GM19099 (cell line): Measurements from ENCODE around the gene USPL1.

Experiments used
- POLR2A ChIP-seq: IDR thresholded peaks from 3 replicates; pipeline ENCODE4 v1.6.1; 2011; ENCODE audit warnings: low read depth; ENCODE audit not compliant: insufficient read length; ENCODE audit errors: extremely low read depth

Gene USPL1

GRCh38 chr13:30617315-30618185 lies at the start of gene USPL1:
TSS of gene USPL1 (plus strand) at chr13:30617920. CDS start at chr13:30621141, 3,221 bp downstream.
- peak; percentile 89 for TF ChIP-seq POLR2A

DNA sequence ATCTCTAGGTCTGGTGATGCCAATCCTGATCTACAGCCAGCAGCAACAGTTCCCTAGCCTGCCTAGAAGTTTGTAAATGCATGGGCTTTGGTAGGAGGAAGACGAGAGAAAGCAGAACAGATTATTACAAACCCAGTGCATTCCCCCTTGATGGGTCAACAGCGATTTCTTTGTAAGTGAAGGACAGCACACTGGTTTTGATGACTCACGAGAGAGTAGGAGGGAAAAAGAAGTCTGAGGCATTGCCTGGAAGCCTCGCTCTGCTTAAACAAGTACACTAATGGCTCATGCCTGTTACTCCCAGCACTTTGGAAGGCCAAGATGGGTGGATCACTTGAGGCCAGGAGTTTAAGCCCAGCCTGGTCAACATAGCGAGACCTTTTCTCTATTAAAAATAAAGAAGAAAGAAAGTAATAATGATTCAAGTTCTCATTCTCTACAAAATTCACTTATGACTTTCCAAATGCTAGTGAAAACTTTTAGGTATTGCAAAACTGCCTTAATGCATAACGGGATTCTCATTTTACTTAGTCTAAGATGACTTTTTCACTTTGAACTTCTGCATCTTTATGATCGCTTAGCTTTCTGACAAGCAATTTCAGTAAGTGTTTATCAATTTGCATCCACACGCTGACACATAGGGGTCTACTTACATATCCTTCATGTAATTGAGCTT lies 47.7 kb upstream of the USPL1 start:
- no peak for TF ChIP-seq POLR2A

DNA sequence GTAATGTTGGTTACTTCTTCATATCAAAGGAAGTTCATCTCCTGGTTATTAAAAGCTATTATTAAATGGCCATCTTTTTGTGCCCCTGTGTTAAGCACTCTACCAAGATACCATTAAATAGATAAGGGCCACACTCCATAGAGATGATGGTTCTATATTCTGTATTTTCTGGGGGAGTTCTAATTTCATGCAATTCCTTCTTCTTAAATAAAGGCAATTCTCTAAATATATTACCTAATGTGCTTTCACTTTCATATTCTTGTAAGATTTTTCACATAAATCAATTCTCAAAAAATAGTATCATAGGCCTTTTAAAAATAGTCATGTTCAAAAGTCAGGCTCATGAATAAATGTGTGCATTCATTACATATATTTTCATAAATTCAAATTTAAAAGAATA lies 47.0 kb upstream of the USPL1 start:
- no peak for TF ChIP-seq POLR2A

DNA sequence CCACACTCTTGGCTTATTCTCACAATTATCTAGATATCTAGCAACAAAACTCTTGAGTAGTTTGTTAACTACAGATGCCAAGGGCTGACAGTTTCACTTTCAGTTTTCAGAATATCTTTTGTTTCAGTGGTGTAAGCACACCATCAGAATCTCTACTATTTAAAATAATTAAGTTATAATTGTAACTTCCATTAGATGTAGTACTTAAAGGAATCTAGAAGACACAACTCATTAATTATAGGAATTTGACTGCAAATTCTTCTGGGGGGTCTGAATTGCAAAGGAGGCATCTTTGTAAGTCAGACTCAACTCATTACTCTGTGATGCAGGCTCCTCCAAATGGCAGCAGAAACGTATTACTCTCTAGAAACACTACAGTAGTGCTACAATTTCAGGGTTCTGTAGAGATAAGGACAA lies 44.9 kb upstream of the USPL1 start:
- TF ChIP-seq POLR2A: no peak

DNA sequence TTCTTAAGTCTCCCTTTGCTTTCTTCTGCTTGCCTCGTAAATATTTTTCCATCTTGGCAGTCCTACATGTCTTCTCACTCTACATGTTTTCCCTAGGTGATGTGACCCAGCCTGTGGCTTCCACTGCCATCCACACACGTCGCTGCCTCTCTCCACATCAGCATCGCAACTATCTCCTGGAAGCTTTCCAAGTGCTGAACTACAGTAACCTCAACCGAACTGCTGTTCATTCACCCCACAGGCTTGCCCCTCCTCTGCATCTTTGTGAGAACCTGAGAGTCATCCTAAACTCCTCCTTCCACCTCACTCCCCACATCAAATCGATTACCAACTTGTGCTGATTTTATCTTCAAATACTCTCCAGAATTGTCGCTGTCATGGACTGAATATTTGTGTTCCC lies 41.2 kb upstream of the USPL1 start:
- no peak for TF ChIP-seq POLR2A

DNA sequence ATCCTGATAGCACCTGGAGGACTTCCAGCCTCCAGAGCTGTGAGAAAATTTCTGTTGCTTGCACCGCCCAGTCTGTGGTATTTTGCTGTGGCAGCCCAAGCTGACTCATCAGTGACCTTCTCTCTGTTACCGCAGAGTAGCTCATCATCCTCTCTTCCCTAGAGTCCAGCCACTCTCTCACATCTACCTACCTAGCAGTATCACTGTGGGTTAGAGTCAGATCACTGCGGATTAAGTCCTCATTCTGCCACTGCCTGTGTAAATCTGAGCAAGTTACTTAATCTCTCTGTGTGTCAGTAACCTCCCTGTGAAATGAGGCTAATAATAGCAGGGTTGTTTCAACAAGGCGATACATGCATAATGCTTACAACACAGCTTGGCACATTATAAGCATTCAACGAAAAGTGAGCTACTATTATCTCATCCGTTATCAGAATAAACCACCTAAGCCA lies 40.3 kb upstream of the USPL1 start:
- TF ChIP-seq POLR2A: no peak

GRCh38 chr13:30580852-30581502 lies 36.7 kb upstream of the USPL1 start:
- TF ChIP-seq POLR2A: no peak

- no peak for TF ChIP-seq POLR2A
These were observed 36.1 kb upstream of the USPL1 start for GRCh38 chr13:30581582-30581981.

DNA sequence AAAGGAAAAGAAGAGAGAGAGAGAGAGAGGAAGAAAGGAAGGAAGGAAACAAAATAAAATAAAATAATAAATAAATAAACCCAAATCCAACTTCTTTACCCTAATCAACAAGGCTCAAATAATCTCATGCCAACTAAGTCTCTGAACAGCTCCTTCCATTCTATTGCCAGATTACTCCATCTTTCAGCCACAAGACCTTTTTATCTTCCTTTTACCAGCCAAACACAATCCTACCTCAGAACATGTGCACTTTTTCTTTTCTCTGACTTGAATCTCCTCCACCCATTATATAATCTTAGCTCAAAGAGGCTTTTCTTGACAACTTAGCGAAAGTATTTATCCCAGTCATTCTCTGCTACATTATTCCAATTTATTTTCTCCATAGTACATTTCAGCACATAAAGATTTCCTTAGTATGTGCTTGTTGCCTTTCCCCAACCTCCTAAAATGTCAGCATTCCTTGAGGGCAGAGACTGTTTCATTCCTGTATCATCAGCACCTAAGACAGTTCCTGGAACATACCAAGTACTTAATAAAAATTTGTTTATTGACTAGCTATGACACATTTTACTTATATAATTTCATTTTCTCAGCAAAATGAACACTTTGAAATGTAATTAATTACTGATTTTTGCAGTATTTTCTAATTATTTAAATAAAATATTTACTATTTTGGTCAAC lies 33.5 kb upstream of the USPL1 start:
- TF ChIP-seq POLR2A: no peak

DNA sequence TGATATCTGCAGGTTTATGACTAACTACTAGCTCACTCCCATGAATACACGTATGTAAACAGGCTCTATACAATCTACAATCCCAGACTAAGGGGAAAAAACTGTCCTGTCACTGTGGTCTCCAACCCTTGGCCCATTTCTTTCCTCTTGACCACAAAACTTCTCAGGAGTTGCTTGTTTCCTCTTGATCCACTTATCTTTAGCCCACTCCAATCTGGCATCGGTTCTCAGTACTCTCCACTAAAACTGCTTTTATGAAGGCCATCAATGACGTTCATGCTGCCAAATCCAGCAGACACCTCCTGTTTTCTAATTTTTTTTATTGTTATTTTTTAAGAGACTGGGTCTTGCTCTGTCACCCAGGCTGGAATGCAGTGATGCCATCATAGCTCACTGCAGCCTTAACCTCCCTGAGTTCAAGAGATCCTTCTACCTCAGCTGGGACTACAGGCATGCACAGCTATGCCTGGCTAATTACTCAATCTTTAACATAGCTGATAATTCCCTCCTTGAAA lies 31.9 kb upstream of the USPL1 start:
- TF ChIP-seq POLR2A: no peak

- no peak for TF ChIP-seq POLR2A
These were observed 30.5 kb upstream of the USPL1 start for GRCh38 chr13:30587231-30587630.

DNA sequence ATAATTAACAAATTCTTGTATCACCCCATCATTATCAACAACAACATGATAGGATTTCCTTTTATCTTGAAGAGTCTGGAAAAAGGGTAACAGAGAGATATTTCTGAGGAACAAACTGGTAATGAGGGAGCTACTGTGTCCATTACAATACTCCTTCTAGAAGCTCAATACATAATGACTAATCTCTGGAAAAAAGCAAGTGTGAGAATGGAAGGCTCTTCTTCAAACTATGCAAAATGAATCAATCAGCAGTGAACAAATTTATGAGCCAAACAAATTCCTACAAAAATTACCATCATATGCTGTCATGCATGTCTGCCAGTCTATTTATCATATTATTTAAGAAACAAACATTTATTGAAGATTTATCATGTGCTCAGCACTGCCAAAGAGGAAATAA lies 30.0 kb upstream of the USPL1 start:
- TF ChIP-seq POLR2A: no peak

GRCh38 chr13:30593001-30593400 lies 24.7 kb upstream of the USPL1 start:
- TF ChIP-seq POLR2A: no peak

DNA sequence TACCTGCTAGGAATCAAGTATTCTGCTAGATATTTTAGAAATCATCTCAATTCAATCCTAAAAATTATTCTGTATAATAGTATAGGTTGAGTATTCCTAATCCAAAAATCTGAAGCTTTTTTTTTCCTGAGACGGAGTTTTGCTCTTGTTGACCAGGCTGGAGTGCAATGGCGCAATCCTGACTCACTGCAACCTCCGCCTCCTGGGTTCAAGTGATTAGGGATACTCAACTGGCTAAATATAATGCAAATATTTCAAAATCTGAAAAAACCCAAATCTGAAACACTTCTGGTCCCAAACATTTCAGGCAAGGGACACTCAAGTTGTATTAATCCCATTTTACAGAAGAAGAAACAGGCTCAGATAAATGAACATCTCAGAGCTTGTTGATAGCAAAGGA lies 17.2 kb upstream of the USPL1 start:
- no peak for TF ChIP-seq POLR2A

DNA sequence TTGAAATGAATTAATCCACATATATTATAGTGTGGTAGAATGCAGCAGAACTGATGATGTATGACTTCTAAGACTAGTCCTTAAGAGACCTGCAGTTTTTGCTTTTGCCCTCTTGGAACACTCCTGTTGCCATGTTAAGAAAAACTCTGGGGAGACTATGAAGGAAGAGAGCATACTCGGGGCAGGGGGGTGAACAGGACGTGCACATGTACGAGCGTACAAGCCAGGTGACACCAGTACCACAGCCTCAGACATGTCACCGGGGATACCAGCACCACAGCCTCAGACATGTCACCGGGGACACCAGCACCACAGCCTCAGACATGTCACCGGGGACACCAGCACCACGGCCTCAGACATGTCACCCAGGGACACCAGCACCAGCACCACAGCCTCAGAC lies 15.9 kb upstream of the USPL1 start:
- no peak for TF ChIP-seq POLR2A

DNA sequence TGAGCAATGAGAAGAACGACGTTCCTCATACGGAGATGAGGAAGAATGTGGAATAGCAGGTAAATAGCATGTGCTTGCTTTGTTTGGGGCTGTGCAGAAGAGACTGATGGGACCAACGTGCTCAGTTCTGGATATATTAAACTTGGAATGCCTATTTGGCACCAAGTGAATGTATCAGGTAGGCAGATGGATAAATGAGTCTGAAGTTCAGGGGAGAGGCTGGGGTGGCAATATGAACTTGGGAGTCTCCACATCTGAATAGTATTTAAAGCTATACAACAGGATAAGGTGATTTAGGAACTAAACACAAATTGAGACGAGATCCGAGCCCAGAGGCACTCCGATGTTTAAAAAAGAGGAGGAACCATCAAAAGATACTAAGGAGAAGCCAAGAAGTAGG lies 12.7 kb upstream of the USPL1 start:
- no peak for TF ChIP-seq POLR2A

DNA sequence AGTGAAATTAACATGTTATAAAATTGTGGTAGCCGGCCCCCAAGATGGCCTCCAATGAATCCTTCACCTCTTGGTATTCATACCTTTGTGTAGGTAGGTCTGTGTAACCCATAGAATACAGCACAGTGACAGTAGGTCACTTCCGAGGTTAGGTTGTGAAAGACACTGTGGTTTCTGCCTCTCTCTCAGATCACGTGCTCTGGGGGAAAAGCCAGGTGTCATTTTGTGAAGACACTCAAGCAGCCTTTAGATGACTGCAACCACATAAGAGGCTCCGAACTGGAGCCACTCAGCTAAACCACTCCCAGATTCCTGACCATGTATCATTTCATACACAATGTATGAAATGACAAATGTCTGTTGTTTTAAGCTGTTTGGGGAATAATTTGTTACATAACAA lies 9.8 kb upstream of the USPL1 start:
- TF ChIP-seq POLR2A: no peak
